ENCODE results near the gene PLIN4.

Gene PLIN4

GRCh38 chr19:4453232-4454179 is 64.8 kb downstream of the PLIN4 start:
- no peak for TF ChIP-seq CTCF (IDR thresholded peaks at IDR 0.05; ENCODE audit: low read depth, low read length, missing control alignments)
- no peak for DNase-seq (ENCODE audit: low read depth)
- no peak overlapping the region for H3K4me3 ChIP-seq (ENCODE audit: low read depth, low read length)

- H3K4me3 ChIP-seq (ENCODE audit: low read depth, low read length) = no peak overlapping the region
- no peak for DNase-seq (ENCODE audit: low read depth)
- TF ChIP-seq CTCF (IDR thresholded peaks at IDR 0.05; ENCODE audit: low read depth, low read length, missing control alignments) = no peak
These were observed 65.9 kb downstream of the PLIN4 start for GRCh38 chr19:4452230-4452990.

All from GM12864 (cell line).